Activated T-helper 1 cell treated with anti-CD3 and anti-CD28 coated beads, Interleukin-2, amount 50 U/mL, for 16 hours (primary cell): ENCODE results near the gene NPEPPS.

Source experiments
- DNase-seq, 2 donors: peaks; one replicate each; pipeline ENCODE4 v3.0.0-alpha.2; 2020; ENCODE audit warnings: low read depth in 1 of 2, low spot score in 1 of 2

The NPEPPS gene

GRCh38 chr17:47663912-47664623 lies 133.2 kb downstream of the NPEPPS start:
- peak; percentile 24 to 43 for DNase-seq

DNA sequence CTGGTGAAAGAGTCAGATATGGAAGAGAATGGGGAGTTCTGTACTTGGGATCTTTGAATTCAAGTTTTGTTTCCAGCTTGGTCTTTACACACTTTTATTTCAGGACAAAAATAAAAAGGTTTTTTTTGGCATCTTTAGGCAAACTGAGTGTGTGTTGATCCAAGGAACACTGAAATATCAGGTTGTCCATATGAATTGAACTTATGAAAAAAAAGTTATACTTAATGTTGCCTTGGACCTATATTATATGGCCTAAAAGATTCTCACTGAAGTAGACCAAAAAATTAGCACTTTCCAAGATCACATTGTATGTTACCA lies 133.7 kb downstream of the NPEPPS start:
- DNase-seq = no peak

DNA sequence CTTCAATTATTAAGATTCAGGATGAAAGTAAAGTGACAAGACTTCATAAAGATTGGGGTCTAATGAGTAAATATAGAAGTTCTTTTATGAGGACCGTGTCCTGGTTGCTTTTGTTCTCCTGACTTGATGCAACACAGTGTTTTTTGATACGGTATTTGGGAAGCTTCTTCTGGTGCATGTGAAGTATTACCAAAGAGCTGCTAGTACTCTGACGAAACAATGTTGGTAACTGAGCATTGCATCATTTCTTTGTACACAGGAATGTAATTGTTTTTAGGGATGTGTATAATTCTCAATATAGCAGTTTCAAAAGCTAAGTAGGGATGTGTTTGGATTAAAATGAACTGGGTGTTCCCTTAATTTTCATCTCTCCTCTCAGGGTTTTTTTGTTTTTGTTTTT lies 134.7 kb downstream of the NPEPPS start:
- no peak for DNase-seq

DNA sequence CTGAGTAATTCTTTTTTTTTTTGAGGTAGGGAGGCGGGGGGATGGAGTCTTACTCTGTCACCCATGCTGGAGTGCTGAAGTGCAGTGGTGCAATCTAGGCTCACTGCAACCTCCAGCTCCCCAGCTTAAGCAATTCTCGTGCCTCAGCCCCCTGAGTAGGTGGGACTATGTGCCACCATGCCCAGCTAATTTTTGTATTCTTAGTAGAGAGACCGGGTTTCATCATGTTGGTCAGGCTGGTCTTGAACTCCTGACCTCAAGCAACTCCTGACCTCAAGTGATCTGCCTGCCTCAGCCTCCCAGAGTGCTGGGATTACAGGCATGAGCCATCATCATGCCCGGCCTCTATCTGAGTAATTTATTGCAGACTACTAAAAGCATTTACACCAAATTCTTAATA lies 138.2 kb downstream of the NPEPPS start:
- DNase-seq = no peak

DNA sequence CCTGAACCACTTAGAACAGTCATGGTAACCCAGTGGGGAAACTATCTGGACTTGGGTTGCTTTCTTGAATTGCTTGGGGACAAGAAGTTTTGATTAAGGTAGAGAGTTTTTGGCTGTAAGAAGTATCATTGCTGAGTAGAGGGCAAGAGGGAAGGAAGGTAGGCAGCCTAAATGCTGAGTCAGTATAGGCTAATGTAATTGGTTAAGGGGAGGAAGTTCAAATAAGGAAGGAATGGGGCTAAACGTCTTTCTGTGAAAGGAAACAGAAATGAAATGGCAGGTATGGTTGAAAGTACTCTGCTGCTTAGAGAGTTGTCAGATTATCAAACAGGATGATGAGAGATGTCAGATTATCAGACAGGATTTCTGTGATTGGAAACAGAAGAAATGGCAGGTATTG lies 139.2 kb downstream of the NPEPPS start:
- DNase-seq = no peak
